Spleen (tissue), 11 donors: Measurements from ENCODE around the gene CAMTA1. TPM values are rescaled to one million over a fixed set of nuclear protein-coding genes. Genes with fewer than 3 reads are reported as not detected.
A peak's percentile ranks its signal among the peaks of the same experiment; 100 is the strongest.

ENCODE experiments used
- DNase-seq: peaks from one replicate; pipeline ENCODE4 v3.0.0-alpha.2; 2020
- H3K27ac ChIP-seq, 8 donors: fragments of 200-600 bp; sonication (generic) in 7 of 8; 1 replicate in 4 of 8; 2 replicates in 4 of 8; pipeline versions ENCODE4 v1.5.0 to v1.8.0; 2016 to 2021; ENCODE audit warnings: inconsistent platforms in 4 of 8, mild to moderate bottlenecking in 4 of 8, moderate library complexity in 1 of 8
- H3K27me3 ChIP-seq, 7 donors: fragments of 200-600 bp; sonication (generic) in 6 of 7; replicated peaks in 1 of 7; 1 replicate in 4 of 7; 2 replicates in 3 of 7; pipeline versions ENCODE4 v1.5.0 to v1.8.0; 2016 to 2021; ENCODE audit warnings: inconsistent platforms in 3 of 7, mild to moderate bottlenecking in 1 of 7
- H3K36me3 ChIP-seq, 6 donors: fragments of 200-600 bp; sonication (generic) in 5 of 6; 1 replicate in 4 of 6; 2 replicates in 2 of 6; pipeline versions ENCODE4 v1.5.0 to v1.8.0; 2016 to 2021; ENCODE audit warnings: inconsistent platforms in 2 of 6
- H3K4me1 ChIP-seq, 6 donors: fragments of 200-600 bp; sonication (generic) in 5 of 6; 1 replicate in 3 of 6; 2 replicates in 3 of 6; pipeline versions ENCODE4 v1.5.0 to v1.8.0; 2016 to 2021; ENCODE audit warnings: inconsistent platforms in 3 of 6
- H3K4me3 ChIP-seq, 8 donors: fragments of 200-600 bp; sonication (generic) in 7 of 8; 1 replicate in 4 of 8; 2 replicates in 4 of 8; pipeline versions ENCODE4 v1.5.0 to v1.8.0; 2016 to 2021; ENCODE audit warnings: inconsistent platforms in 4 of 8, mild to moderate bottlenecking in 4 of 8, moderate library complexity in 2 of 8
- H3K9me3 ChIP-seq, 8 donors: fragments of 200-600 bp; sonication (generic) in 7 of 8; 1 replicate in 4 of 8; 2 replicates in 4 of 8; pipeline versions ENCODE4 v1.5.0 to v1.8.0; 2016 to 2021; ENCODE audit warnings: inconsistent platforms in 4 of 8
- CTCF ChIP-seq, 11 experiments: fragments of 200-600 bp in 7 of 11; fragments of 450-650 bp in 4 of 11; sonication (generic) in 4 of 11; IDR thresholded peaks in 8 of 11; conservative IDR thresholded peaks in 3 of 11; 1 replicate in 7 of 11; 2 replicates in 4 of 11; pipeline versions ENCODE4 v1.4.0 to v1.8.0; 2016 to 2021; ENCODE audit warnings: antibody characterized with exemption in 11 of 11, inconsistent platforms in 4 of 11, mild to moderate bottlenecking in 1 of 11
- POLR2A ChIP-seq, 3 donors: fragments of 450-650 bp; IDR thresholded peaks; one replicate each; pipeline ENCODE4 v1.5.1; 2017; ENCODE audit warnings: antibody characterized with exemption in 3 of 3, mild to moderate bottlenecking in 1 of 3
- POLR2AphosphoS5 ChIP-seq, 3 donors: sonication (generic); formaldehyde crosslinking; IDR thresholded peaks; one replicate each; pipeline ENCODE4 v1.5.1; 2017; ENCODE audit warnings: antibody characterized with exemption in 3 of 3
- WGBS, 5 donors: extraction: QIAGEN DNeasy Blood & Tissue Kit in 3 of 5; methylation state at CpG; one replicate each; pipeline versions ENCODE4 v1.1.5 to v1.1.7; 2013 to 2018; 5-methylcytosine and 5-hydroxymethylcytosine counted together
- intact Hi-C: fragments of 100-400 bp; cut with DNase I; formaldehyde crosslinking; loops from one replicate; pipeline ENCODE4 v1.15.0; 2023; ENCODE audit warnings: low total_unique reads
- polyA plus RNA-seq, 3 donors: library from polyadenylated mRNA; stranded (reverse); fragments of 200-250 nt; gene quantifications; one replicate each; pipeline ENCODE4 v1.2.1, GENCODE V29; 2013
- total RNA-seq, 7 donors: library from RNA; depleted of rRNA in 3 of 7; stranded (reverse); fragments of >200 nt in 3 of 7; fragmentation: NEBNext Ultra II Directional in 4 of 7; extraction: Animal tissue kit (Norgen Biotek cat#: 25700) in 4 of 7; gene quantifications; one replicate each; pipeline versions ENCODE4 v1.1.0 to v1.2.1, GENCODE V29; 2016 to 2021
- donor health status: healthy with polysubstance abuse.
- donor health status: DM: no; HTN: no; CAD: no; lungs with moderate emphysema.
- donor health status: DM: no; HTN: no; CAD: no.
- donor health status: Bipolar disorder and iron deficiency.
- donor health status: healthy.
- donor health status: DM: no; HTN: no; CAD: no.
- donor health status: DM: yes; HTN: yes; CAD: no.

Gene CAMTA1
- total and polyA plus RNA-seq, 10 donors, result 53.0 to 106 (median 77.3) TPM

GRCh38 chr1:7633506-7634245 is 848.4 kb downstream of the CAMTA1 start:
- no peak for TF ChIP-seq POLR2AphosphoS5 (IDR thresholded peaks at IDR 0.05)
- TF ChIP-seq POLR2A (IDR thresholded peaks at IDR 0.05), result no peak
- no peak for TF ChIP-seq CTCF (IDR thresholded peaks at IDR 0.05 in 8 of 11, conservative IDR thresholded peaks at IDR 0.05 in 3 of 11)
- intact Hi-C loops, result no loop called here
- H3K9me3 ChIP-seq, result no peaks in the 10 kb centered on the region
- no peak overlapping the region for H3K27ac ChIP-seq
- peaks cover 0 to 56% (median 0%) of the 10 kb centered on the region in 7 donors for H3K27me3 ChIP-seq
- DNase-seq, result no peak
- 82 to 92% (median 87%) methylated on average over 25 of the region's 25 CpGs for WGBS, 5 donors
- no peaks in the 10 kb centered on the region for H3K36me3 ChIP-seq
- H3K4me1 ChIP-seq, result peaks cover 0 to 7% (median 0%) of the 10 kb centered on the region in 6 donors
- H3K4me3 ChIP-seq, result no peak overlapping the region

- H3K27ac ChIP-seq, result no peak overlapping the region
- TF ChIP-seq POLR2AphosphoS5 (IDR thresholded peaks at IDR 0.05), result no peak
- H3K27me3 ChIP-seq, result peaks cover 0 to 46% (median 0%) of the 10 kb centered on the region in 7 donors
- WGBS, 5 donors, result 44 to 57% (median 55%) methylated on average over 13 of the region's 13 CpGs
- H3K4me1 ChIP-seq, result peaks cover 0 to 7% (median 0%) of the 10 kb centered on the region in 6 donors
- peak; percentile 43 for DNase-seq
- no peaks in the 10 kb centered on the region for H3K36me3 ChIP-seq
- intact Hi-C loops, result no loop called here
- no peaks in the 10 kb centered on the region for H3K9me3 ChIP-seq
- H3K4me3 ChIP-seq, result no peak overlapping the region
Observed at GRCh38 chr1:7634546-7635240, 849.4 kb downstream of the CAMTA1 start.

- TF ChIP-seq POLR2A (IDR thresholded peaks at IDR 0.05) (no peak), CTCF (IDR thresholded peaks at IDR 0.05 in 8 of 11, conservative IDR thresholded peaks at IDR 0.05 in 3 of 11) (no peak), POLR2AphosphoS5 (IDR thresholded peaks at IDR 0.05) (no peak)
- WGBS, 5 donors, result 83 to 94% (median 85%) methylated on average over 15 to 16 of the region's 16 CpGs
- no peak overlapping the region for H3K4me3 ChIP-seq
- peaks cover 0 to 25% (median 0%) of the 10 kb centered on the region in 7 donors for H3K27me3 ChIP-seq
- no peaks in the 10 kb centered on the region for H3K36me3 ChIP-seq
- no peak overlapping the region for H3K27ac ChIP-seq
- H3K9me3 ChIP-seq, result no peaks in the 10 kb centered on the region
- H3K4me1 ChIP-seq, result peaks cover 0 to 7% (median 0%) of the 10 kb centered on the region in 6 donors
- DNase-seq, result peak; percentile 67
- intact Hi-C loops, result no loop called here
Observed at GRCh38 chr1:7636795-7637526, 851.7 kb downstream of the CAMTA1 start.

- TF ChIP-seq POLR2AphosphoS5 (IDR thresholded peaks at IDR 0.05), result no peak
- no peak for TF ChIP-seq POLR2A (IDR thresholded peaks at IDR 0.05)
- no peak for TF ChIP-seq CTCF (IDR thresholded peaks at IDR 0.05 in 8 of 11, conservative IDR thresholded peaks at IDR 0.05 in 3 of 11)
- WGBS, 5 donors, result 65 to 73% (median 71%) methylated on average over 8 of the region's 8 CpGs
Observed at GRCh38 chr1:7638078-7638477, 852.8 kb downstream of the CAMTA1 start.

More at GRCh38 chr1:7638078-7638477, 852.8 kb downstream of the CAMTA1 start:
- H3K4me3 ChIP-seq, result no peak overlapping the region
- no peaks in the 10 kb centered on the region for H3K36me3 ChIP-seq
- peak overlapping the region in 1 of 8 donors; percentile 8 for H3K27ac ChIP-seq
- no peaks in the 10 kb centered on the region for H3K9me3 ChIP-seq
- H3K27me3 ChIP-seq, result peaks cover 0 to 20% (median 0%) of the 10 kb centered on the region in 7 donors
- peaks cover 0 to 7% (median 0%) of the 10 kb centered on the region in 6 donors for H3K4me1 ChIP-seq
- intact Hi-C loops, result no loop called here
- DNase-seq, result no peak
